CD4-positive, alpha-beta T cell (primary cell): Measurements from ENCODE around the gene KCNJ6. TPM values are rescaled to one million over a fixed set of nuclear protein-coding genes. Genes with fewer than 3 reads are reported as not detected.

Experiments
- ATAC-seq: fragments of 200-7000 bp; cut with Tn5 transposase; one replicate; pipeline ENCODE4 v1.10.0; 2022; ENCODE audit warnings: mild to moderate bottlenecking; ENCODE audit not compliant: poor library complexity
- CTCF ChIA-PET: fragments of 350-600 bp; sonication (Branson Sonifier 250); formaldehyde crosslinking; loops from one replicate; lab custom pipeline; 2021; ENCODE audit warnings: antibody characterized with exemption, inconsistent platforms; lab: Charles Lee
- POLR2A ChIA-PET: fragments of 350-600 bp; sonication (Branson Sonifier 250); formaldehyde crosslinking; loops from one replicate; lab custom pipeline; 2021; ENCODE audit warnings: antibody characterized with exemption, inconsistent platforms; lab: Charles Lee
- DNase-seq, 14 experiments: peaks; one replicate each; pipeline ENCODE4 v3.0.0-alpha.2; 2013 to 2020; ENCODE audit warnings: mixed read lengths in 2 of 14
- H3K27ac ChIP-seq, 2 donors: one replicate each; pipeline versions ENCODE4 v1.5.1 to v1.7.0; 2013; ENCODE audit warnings: low read length in 2 of 2, low read depth in 1 of 2, mild to moderate bottlenecking in 1 of 2
- H3K27me3 ChIP-seq, 2 experiments: 1 replicate in 1 of 2; 2 replicates in 1 of 2; pipeline versions ENCODE4 v1.6.1 to v1.7.0; 2013; ENCODE audit warnings: low read length in 2 of 2, control low read depth in 1 of 2, mild to moderate bottlenecking in 1 of 2, moderate library complexity in 1 of 2; ENCODE audit not compliant: insufficient read depth in 2 of 2, control insufficient read depth in 1 of 2
- H3K36me3 ChIP-seq: one replicate; pipeline ENCODE4 v1.6.1; 2013; ENCODE audit warnings: low read length, control low read depth; ENCODE audit not compliant: insufficient read depth
- H3K4me1 ChIP-seq: one replicate; pipeline ENCODE4 v1.6.1; 2013; ENCODE audit warnings: low read length, control low read depth; ENCODE audit not compliant: insufficient read depth
- H3K4me3 ChIP-seq: one replicate; pipeline ENCODE4 v1.5.1; 2013; ENCODE audit warnings: mild to moderate bottlenecking, low read length, moderate library complexity
- H3K9me3 ChIP-seq, 2 experiments: 1 replicate in 1 of 2; 2 replicates in 1 of 2; pipeline versions ENCODE4 v1.6.1 to v1.7.0; 2013; ENCODE audit warnings: low read length in 2 of 2, mild to moderate bottlenecking in 2 of 2, control low read depth in 1 of 2, moderate library complexity in 1 of 2; ENCODE audit not compliant: control insufficient read depth in 1 of 2, insufficient read depth in 1 of 2
- H3K27ac Mint-ChIP-seq: one replicate; pipeline ENCODE4 v1.8.0; 2020; ENCODE audit warnings: mixed read lengths
- H3K27me3 Mint-ChIP-seq: one replicate; pipeline ENCODE4 v1.8.0; 2021; ENCODE audit warnings: mixed read lengths
- H3K36me3 Mint-ChIP-seq: one replicate; pipeline ENCODE4 v1.8.0; 2021; ENCODE audit warnings: low read depth, mixed read lengths
- H3K4me1 Mint-ChIP-seq: one replicate; pipeline ENCODE4 v1.8.0; 2021; ENCODE audit warnings: low read depth, mixed read lengths
- H3K4me3 Mint-ChIP-seq: one replicate; pipeline ENCODE4 v1.8.0; 2020; ENCODE audit warnings: mild to moderate bottlenecking, mixed read lengths
- H3K9me3 Mint-ChIP-seq: one replicate; pipeline ENCODE4 v1.8.0; 2020; ENCODE audit warnings: mixed read lengths
- intact Hi-C, 2 experiments: fragments of 100-400 bp; cut with DNase I in 1 of 2; cut with micrococcal nuclease in 1 of 2; formaldehyde crosslinking; loops; one replicate each; pipeline versions ENCODE4 v1.15.1 to v1.9.0; 2023 to 2025; cut with DNase I, micrococcal nuclease
- total RNA-seq, 174 experiments: library from RNA in 2 of 174; stranded (reverse) in 2 of 174; gene quantifications; one replicate each; pipeline ENCODE4 v1.2.3 and lab custom pipeline; 2021 to 2026
- TF ChIP-seq, protein P1 (sequence below): fragments of 200-600 bp; IDR thresholded peaks from one replicate; pipeline ENCODE4 v1.8.0; 2022; ENCODE audit warnings: antibody characterized with exemption, mild to moderate bottlenecking

Gene KCNJ6
- total RNA-seq, 2 experiments from 2014 or later = not detected

DNA sequence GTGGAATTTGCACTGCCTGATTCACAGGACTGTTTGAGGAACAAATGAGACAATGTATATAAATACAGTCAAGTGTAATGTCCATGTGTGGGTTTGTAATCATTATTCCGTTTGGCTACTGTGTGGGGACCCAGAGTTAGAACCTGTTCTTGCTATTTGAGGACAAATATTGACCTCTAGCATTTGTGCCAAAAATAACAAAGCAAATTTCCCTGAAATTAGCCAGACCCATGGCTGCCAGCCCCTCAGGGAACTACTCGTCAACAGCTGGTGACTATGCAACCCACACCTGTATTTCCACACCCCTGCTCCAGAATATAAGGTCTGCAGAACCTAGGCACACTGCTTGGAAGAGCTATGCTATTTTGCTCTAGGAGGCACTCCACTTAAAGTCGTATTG is 70.7 kb downstream of the KCNJ6 start:
- Histone ChIP-seq H3K4me3 (no peak overlapping the region), H3K4me1 (no peaks in the 10 kb centered on the region), H3K27me3 (peaks cover 0 to 7% of the 10 kb centered on the region in 2 experiments), H3K27ac (no peak overlapping the region), H3K36me3 (no peaks in the 10 kb centered on the region), H3K9me3 (no peaks in the 10 kb centered on the region)
- ChIA-PET POLR2A (no interaction called here), CTCF (no interaction called here)
- ATAC-seq (no peak), DNase-seq (no peak)
- Mint-ChIP-seq H3K36me3 (no peaks in the 10 kb centered on the region), H3K27ac (no peak overlapping the region), H3K4me1 (no peaks in the 10 kb centered on the region), H3K27me3 (peaks cover 32% of the 10 kb centered on the region), H3K4me3 (no peak overlapping the region), H3K9me3 (no peaks in the 10 kb centered on the region)
- intact Hi-C loops = no loop called here
- TF ChIP-seq, protein P1, sequence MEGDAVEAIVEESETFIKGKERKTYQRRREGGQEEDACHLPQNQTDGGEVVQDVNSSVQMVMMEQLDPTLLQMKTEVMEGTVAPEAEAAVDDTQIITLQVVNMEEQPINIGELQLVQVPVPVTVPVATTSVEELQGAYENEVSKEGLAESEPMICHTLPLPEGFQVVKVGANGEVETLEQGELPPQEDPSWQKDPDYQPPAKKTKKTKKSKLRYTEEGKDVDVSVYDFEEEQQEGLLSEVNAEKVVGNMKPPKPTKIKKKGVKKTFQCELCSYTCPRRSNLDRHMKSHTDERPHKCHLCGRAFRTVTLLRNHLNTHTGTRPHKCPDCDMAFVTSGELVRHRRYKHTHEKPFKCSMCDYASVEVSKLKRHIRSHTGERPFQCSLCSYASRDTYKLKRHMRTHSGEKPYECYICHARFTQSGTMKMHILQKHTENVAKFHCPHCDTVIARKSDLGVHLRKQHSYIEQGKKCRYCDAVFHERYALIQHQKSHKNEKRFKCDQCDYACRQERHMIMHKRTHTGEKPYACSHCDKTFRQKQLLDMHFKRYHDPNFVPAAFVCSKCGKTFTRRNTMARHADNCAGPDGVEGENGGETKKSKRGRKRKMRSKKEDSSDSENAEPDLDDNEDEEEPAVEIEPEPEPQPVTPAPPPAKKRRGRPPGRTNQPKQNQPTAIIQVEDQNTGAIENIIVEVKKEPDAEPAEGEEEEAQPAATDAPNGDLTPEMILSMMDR = no peak

DNA sequence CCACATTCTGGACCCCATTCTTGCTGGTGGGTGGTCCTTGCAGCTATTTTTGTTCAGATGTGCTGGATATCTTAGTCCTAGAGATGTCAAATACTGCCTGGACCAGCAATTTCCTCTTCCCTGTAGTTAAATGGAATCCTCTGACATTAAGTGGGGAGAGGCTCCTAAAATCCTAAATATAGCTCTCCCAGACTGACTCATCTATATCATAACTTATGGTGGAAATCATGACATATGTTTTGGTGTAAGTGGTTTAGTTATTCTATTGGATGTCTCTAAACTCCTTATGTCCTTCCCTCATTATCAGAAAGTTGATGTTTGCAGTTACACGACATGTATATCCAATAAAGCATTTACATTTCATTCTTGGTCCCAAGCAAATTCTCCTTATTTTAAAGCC is 73.1 kb downstream of the KCNJ6 start:
- Histone ChIP-seq H3K4me3 (no peak overlapping the region), H3K27ac (no peak overlapping the region), H3K27me3 (peaks cover 0 to 7% of the 10 kb centered on the region in 2 experiments), H3K9me3 (no peaks in the 10 kb centered on the region), H3K4me1 (no peaks in the 10 kb centered on the region), H3K36me3 (no peaks in the 10 kb centered on the region)
- TF ChIP-seq, protein P1 = no peak
- Mint-ChIP-seq H3K9me3 (no peaks in the 10 kb centered on the region), H3K27ac (no peak overlapping the region), H3K4me3 (no peak overlapping the region), H3K27me3 (peaks cover 17% of the 10 kb centered on the region), H3K4me1 (no peaks in the 10 kb centered on the region), H3K36me3 (no peaks in the 10 kb centered on the region)
- ATAC-seq = no peak
- no peak for DNase-seq
- intact Hi-C loops = no loop called here
- ChIA-PET CTCF (no interaction called here), POLR2A (no interaction called here)

DNA sequence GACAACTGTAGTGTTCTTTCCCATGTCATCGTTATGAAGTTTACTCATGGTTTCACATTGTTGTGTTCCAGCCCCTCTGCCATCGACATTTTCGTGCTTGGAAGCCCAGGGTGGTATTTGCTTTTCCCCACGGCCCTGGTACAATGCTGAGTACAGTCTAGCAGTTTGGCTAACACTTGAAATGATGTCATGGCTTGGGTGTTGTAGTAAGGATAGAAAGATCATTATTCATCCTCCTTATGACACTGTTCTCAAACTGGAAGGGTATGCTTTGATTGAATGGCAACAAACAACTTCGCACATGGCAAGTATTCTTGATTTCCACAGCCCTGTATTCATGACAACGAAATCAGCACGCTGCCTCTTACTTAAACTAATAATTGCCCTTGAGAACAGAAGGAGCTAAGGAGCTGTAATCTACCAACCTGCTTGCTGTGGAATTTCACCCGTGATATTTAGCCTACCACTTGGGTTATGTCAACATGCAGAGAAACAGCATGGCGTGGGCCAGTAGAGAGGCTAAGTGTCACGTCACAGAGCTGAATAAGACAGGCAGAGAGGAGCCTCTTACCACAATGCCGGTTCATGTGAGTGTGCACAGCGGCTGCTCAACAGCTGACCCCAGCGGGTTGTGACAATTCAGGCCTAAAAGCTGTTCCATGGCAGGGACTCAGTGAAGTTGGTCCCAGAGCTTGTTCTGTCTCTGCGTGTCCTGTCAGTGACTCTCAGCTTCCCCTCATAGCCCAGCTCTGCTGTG is 73.9 kb downstream of the KCNJ6 start:
- no peak overlapping the region for H3K27ac ChIP-seq
- CTCF ChIA-PET = no interaction called here
- no peaks in the 10 kb centered on the region for H3K9me3 ChIP-seq
- no peaks in the 10 kb centered on the region for H3K4me1 ChIP-seq
- H3K36me3 ChIP-seq = no peaks in the 10 kb centered on the region
- TF ChIP-seq, protein P1 = no peak
- no peaks in the 10 kb centered on the region for H3K9me3 Mint-ChIP-seq
- H3K27ac Mint-ChIP-seq = no peak overlapping the region
- ATAC-seq (no peak), DNase-seq (no peak)
- intact Hi-C loops = no loop called here
- H3K4me3 ChIP-seq = no peak overlapping the region
- POLR2A ChIA-PET = no interaction called here
- peaks cover 11% of the 10 kb centered on the region for H3K27me3 Mint-ChIP-seq
- no peaks in the 10 kb centered on the region for H3K4me1 Mint-ChIP-seq
- no peak overlapping the region for H3K4me3 Mint-ChIP-seq
- peaks cover 0 to 6% of the 10 kb centered on the region in 2 experiments for H3K27me3 ChIP-seq
- H3K36me3 Mint-ChIP-seq = no peaks in the 10 kb centered on the region
